Gastrocnemius medialis (tissue), 4 donors: Measurements from ENCODE around the gene GOLGA8S. TPM values are rescaled to one million over a fixed set of nuclear protein-coding genes. Genes with fewer than 3 reads are reported as not detected.
"Not testable (repeated sequence)": the region's sequence is repeated elsewhere in the genome, so short reads cannot be mapped to it uniquely, and the experiment has no call there.

Source experiments
- ATAC-seq, 2 donors: fragments of 150-250 bp; one replicate each; pipeline ENCODE4 v1.9.1; 2016
- DNase-seq, 2 donors: peaks; one replicate each; pipeline ENCODE4 v3.0.0-alpha.2; 2019
- H3K27ac ChIP-seq, 4 donors: fragments of 200-600 bp; sonication (generic); 1 replicate in 1 of 4; 2 replicates in 3 of 4; pipeline ENCODE4 v1.5.1; 2016 to 2018; ENCODE audit warnings: mild to moderate bottlenecking in 2 of 4, moderate library complexity in 1 of 4
- H3K27me3 ChIP-seq, 3 donors: fragments of 200-600 bp; sonication (generic) in 2 of 3; 1 replicate in 1 of 3; 2 replicates in 2 of 3; pipeline versions ENCODE4 v1.5.1 to v1.6.0; 2016 to 2019; ENCODE audit warnings: mild to moderate bottlenecking in 1 of 3, moderate library complexity in 1 of 3
- H3K36me3 ChIP-seq, 2 donors: fragments of 200-600 bp; sonication (generic) in 1 of 2; one replicate each; pipeline ENCODE4 v1.5.1; 2017 to 2018
- H3K4me1 ChIP-seq, 2 donors: fragments of 200-600 bp; sonication (generic) in 1 of 2; one replicate each; pipeline ENCODE4 v1.5.1; 2016 to 2017; ENCODE audit warnings: mild to moderate bottlenecking in 2 of 2
- H3K4me3 ChIP-seq, 4 donors: fragments of 200-600 bp; sonication (generic) in 3 of 4; 1 replicate in 1 of 4; 2 replicates in 3 of 4; pipeline ENCODE4 v1.5.1; 2016 to 2019; ENCODE audit warnings: mild to moderate bottlenecking in 2 of 4
- H3K9me3 ChIP-seq, 3 donors: fragments of 200-600 bp; sonication (generic) in 2 of 3; 1 replicate in 1 of 3; 2 replicates in 2 of 3; pipeline ENCODE4 v1.5.1; 2016 to 2019
- CTCF ChIP-seq, 5 experiments: fragments of 450-650 bp in 3 of 5; fragments of 200-600 bp in 2 of 5; sonication (generic) in 2 of 5; IDR thresholded peaks in 4 of 5; conservative IDR thresholded peaks in 1 of 5; 1 replicate in 4 of 5; 2 replicates in 1 of 5; pipeline ENCODE4 v1.5.1; 2016 to 2019; ENCODE audit warnings: antibody characterized with exemption in 5 of 5, mild to moderate bottlenecking in 3 of 5, moderate library complexity in 3 of 5
- POLR2A ChIP-seq, 2 donors: fragments of 450-650 bp; IDR thresholded peaks; one replicate each; pipeline ENCODE4 v1.6.1; 2017; ENCODE audit warnings: antibody characterized with exemption in 2 of 2, mild to moderate bottlenecking in 2 of 2, moderate library complexity in 2 of 2
- in situ Hi-C, 4 donors: fragments of 200-750 bp; cut with MboI; loops; one replicate each; pipeline versions ENCODE4 v1.15.0 to v1.8.0; 2017; ENCODE audit warnings: low sequenced_read_pairs in 4 of 4
- intact Hi-C: fragments of 100-400 bp; cut with DNase I; formaldehyde crosslinking; loops from one replicate; pipeline ENCODE4 v1.15.1; 2023; ENCODE audit warnings: low total_unique reads
- total RNA-seq, 4 donors: library from RNA; depleted of rRNA; stranded (reverse); fragments of >200 nt; gene quantifications; one replicate each; pipeline versions ENCODE4 v1.1.0 to v1.2.3, GENCODE V29; 2016

The GOLGA8S gene
- total RNA-seq, 4 donors from 2014 or later: 0.20 TPM; not detected in 3

GRCh38 chr15:23403550-23403949 lies 49.0 kb downstream of the GOLGA8S start:
- ATAC-seq (peak; percentile 69 to 75), DNase-seq (no peak)
- in situ Hi-C loops: no loop called here
- Histone ChIP-seq H3K9me3 (no peaks in the 10 kb centered on the region), H3K4me1 (no peaks in the 10 kb centered on the region), H3K36me3 (no peaks in the 10 kb centered on the region), H3K27me3 (no peaks in the 10 kb centered on the region), H3K4me3 (no peak overlapping the region), H3K27ac (no peak overlapping the region)
- intact Hi-C loops: no loop called here
- TF ChIP-seq CTCF (IDR thresholded peaks at IDR 0.05 in 4 of 5, conservative IDR thresholded peaks at IDR 0.05 in 1 of 5): no peak
- no peak for TF ChIP-seq POLR2A (IDR thresholded peaks at IDR 0.05)

GRCh38 chr15:23411841-23412240 lies 57.3 kb downstream of the GOLGA8S start:
- in situ Hi-C loops: no loop called here
- DNase-seq: no peak

DNA sequence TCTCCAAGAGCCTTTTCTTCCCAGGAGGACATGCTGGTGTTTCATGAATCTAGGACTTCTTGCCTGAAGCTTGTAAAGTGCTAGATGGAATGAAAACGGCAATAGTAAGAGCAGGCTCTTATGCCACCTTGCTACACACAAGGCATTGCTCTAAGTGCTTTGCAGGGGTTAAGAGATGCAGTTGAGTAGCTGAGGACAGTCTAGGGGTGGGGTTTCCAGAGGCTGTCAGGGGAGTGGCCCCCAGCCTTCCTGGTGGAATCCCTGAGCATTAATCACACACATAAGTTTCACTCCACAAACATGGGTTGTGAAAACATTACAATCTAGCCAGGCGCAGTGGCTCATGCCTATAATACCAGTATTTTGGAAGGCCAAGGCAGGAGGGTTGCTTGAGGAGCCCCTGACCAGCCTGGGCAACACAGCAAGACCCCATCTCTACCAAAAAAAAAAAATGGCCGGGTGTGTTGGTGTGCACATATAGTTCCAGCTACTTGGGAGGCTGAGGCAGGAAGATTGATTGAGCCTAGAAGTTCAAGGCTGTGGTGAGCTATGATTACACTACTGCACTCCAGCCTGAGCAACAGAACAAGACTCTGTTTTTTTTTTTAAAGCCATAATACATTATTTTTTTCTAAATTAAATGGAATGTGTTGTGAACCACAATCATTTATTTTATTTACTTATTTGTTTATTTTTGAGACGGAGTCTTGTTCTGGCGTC lies 58.5 kb downstream of the GOLGA8S start:
- H3K4me1 ChIP-seq, H3K9me3 ChIP-seq, H3K36me3 ChIP-seq, intact Hi-C loops, in situ Hi-C loops, DNase-seq, ATAC-seq, H3K27me3 ChIP-seq, H3K27ac ChIP-seq, H3K4me3 ChIP-seq: not testable (repeated sequence)

More at GRCh38 chr15:23411841-23412240, 57.3 kb downstream of the GOLGA8S start:
- H3K27ac ChIP-seq: no peak overlapping the region
- TF ChIP-seq CTCF (IDR thresholded peaks at IDR 0.05 in 4 of 5, conservative IDR thresholded peaks at IDR 0.05 in 1 of 5): no peak
- intact Hi-C loops: no loop called here
- H3K27me3 ChIP-seq: no peaks in the 10 kb centered on the region
- H3K9me3 ChIP-seq: no peaks in the 10 kb centered on the region
- no peak for ATAC-seq
- no peak overlapping the region for H3K4me3 ChIP-seq
- no peaks in the 10 kb centered on the region for H3K4me1 ChIP-seq
- H3K36me3 ChIP-seq: no peaks in the 10 kb centered on the region

Other genes with a start within 250 kb of the GOLGA8S start
- not detected for gene GOLGA6L1, start 217.9 kb upstream of the GOLGA8S start, total RNA-seq
- gene GOLGA6L26, start 20.6 kb upstream of the GOLGA8S start, total RNA-seq: not detected
- not detected for gene GOLGA6L2, start 92.5 kb downstream of the GOLGA8S start, total RNA-seq
- gene MKRN3, start 210.9 kb downstream of the GOLGA8S start, total RNA-seq: 1 to 10 TPM in 1 of 4 donors, under 1 TPM in 2, not detected in 1; 0.25 to 2.2 (median 0.29) TPM